NCI-H524 (cell line): ENCODE measurements around the gene MS4A10.
"Not testable (repeated sequence)": the region's sequence is repeated elsewhere in the genome, so short reads cannot be mapped to it uniquely, and the experiment has no call there.

Experiments
- DNase-seq, 2 experiments: peaks; one replicate each; lab custom pipeline; 2025; lab: John Stamatoyannopoulos, UW

MS4A10 gene

GRCh38 chr11:60786811-60787567, 1.9 kb downstream of the MS4A10 start:
- peak in 1 of 2 experiments; percentile 29 for DNase-seq

DNA sequence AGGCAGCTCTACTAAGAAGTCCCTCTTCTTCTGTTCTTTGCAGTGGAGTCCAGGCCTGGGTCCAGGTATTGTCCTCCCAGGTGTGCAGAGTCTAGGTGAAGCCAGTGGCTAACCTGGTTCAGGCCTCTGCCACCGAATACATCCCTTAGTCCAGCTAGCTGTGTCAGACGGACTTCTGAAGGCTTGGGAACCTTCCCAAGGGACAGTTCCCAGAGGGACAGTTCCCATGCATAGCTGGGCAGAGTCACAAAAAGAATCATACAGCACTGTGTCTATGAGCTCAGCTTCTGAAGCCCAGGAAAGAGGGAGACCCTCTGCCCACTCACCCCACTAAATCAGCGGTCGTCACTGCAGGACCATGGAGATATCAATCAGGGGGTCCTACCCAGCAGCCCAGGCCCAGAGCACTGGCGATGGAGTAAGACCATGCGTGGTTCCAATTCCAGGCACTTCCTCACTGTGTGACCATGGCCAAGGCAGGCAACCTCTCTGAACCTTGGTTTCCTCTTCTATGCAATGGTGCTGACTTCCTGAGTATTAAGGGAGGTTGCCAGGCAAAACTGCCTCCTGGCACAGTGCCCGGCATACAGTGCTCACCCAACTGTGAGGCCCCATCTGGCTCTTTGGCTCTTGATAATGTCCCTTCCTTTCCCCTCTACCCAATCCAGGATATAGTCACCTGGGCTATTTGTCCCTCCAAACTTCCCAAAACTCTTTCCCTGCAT, 3.4 kb downstream of the MS4A10 start:
- peak; percentile 38 to 60 for DNase-seq

- DNase-seq, result no peak
These were observed 5.6 kb downstream of the MS4A10 start for GRCh38 chr11:60790726-60791125.

GRCh38 chr11:60791153-60791933, 6.2 kb downstream of the MS4A10 start:
- no peak for DNase-seq

DNA sequence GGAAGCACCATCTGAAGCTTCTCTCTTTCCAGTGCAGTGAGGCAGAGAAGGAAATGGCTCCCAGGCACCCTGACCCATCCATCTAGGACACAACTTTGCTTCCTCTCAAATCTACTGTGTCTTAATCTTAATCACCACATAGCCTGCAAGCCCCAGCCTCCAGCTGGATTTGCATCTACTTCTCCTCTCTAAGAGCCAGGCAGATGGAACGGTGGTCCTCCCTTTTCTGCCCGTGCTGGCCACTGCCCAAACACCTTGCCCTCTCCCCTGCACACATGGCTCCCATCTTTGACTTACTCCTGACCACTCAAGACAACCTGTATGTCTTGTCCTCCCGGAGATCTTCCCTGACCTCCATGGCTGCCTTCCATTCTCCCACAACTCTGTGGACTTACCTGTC, 7.4 kb downstream of the MS4A10 start:
- no peak for DNase-seq

DNA sequence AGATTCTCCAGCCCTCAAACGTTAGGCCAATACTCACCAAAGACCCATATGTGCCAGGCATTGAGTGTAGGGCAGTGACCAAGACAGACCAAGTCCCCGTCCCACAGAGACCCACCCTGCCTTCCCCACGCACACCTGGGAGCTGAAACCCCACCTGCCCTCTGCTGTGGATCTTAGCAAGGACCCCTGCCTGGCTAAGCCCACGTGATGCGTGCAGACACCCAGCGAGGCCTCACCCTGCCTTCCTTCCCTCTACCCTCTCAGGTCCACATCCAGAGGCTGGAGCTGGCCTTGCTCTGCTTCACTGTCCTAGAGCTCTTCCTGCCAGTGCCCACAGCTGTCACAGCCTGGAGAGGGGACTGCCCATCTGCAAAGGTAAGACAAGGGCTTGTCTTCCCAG, 10.2 kb downstream of the MS4A10 start:
- DNase-seq, result no peak

- DNase-seq, result no peak
These were observed 12.9 kb downstream of the MS4A10 start for GRCh38 chr11:60797846-60798630.

- no peak for DNase-seq
These were observed 13.5 kb downstream of the MS4A10 start for GRCh38 chr11:60798631-60799030.

- DNase-seq, result no peak
These were observed 16.1 kb downstream of the MS4A10 start for GRCh38 chr11:60801194-60801593.

- DNase-seq, result no peak
These were observed 18.3 kb downstream of the MS4A10 start for GRCh38 chr11:60803273-60803936.

DNA sequence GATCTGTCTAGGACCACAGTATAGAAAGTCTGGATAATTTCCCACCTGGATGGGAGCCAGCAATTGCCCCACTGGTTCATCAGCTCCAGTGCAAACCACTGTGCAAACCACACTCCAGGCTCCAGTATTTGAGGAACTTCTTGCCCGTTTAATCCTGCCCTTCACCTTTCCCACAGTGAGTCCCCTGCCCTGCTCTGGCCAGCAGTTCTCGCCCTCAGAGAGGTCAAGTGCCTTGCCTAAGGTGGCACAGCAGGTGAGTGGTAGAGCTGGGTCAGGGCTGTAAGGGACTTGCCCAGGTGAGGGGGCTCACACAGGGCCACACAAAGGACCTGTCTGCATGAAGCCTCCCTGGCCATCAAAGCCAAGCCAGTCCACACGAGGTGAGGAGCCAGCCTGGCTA, 24.1 kb downstream of the MS4A10 start:
- no peak for DNase-seq

DNA sequence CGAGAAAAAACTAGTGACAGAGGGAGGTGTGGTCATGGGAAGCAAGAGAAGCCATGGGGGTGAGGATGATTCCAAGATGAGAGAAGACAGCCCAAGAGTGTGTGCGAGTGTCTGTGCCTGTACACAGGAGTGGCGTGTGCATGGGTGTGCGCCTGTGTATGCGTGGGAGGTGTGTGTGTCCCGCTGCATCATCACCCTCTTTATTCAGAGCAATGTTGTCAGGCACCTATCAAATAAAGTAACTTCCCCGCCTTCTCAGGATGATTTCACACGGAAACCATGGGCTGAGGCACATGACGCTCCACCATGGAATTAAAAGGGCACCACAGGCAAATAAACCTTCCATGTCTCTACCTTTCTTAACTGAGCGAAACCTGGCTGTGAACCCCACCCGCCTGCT, 24.6 kb downstream of the MS4A10 start:
- DNase-seq, result no peak

DNA sequence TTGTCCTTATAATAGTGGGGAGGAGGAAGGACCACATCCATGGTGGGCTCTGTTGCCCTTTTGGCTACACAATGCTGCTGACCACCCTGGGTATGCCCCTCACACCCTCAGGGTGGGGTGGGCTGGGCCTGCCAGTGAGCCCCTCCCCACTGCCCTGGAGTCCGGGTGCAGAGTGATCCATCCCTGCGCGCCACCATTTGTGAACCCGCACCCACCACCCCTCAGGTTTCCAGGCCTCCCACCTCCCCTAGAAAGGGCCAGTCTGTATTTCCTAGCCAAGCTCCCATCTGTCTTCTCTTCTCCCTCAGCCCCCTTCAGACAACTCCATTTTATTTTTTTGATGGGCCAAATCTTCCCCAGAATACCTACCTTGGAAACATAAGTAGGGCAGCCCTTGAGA, 25.0 kb downstream of the MS4A10 start:
- no peak for DNase-seq

GRCh38 chr11:60810569-60810968, 25.4 kb downstream of the MS4A10 start:
- no peak for DNase-seq

- no peak for DNase-seq
These were observed 28.2 kb downstream of the MS4A10 start for GRCh38 chr11:60813324-60813723.

DNA sequence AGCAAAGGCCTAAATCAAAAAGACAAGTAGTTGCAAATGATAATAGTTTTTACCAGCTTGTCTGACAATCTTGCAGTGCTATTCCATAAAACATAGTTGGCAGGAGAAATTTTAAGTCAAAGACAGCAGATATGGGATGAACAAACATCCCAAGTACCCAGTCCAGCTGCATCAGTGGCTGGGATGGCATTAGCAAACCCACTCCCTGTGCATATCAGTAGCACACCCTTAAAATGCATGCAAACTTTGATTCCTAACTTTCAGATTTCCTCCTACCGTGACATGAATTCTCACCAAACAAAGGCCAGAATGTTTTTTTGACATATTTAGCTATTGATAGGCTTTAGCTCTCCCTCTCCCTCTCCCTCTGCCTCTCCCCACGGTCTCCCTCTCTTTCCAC, 29.0 kb downstream of the MS4A10 start:
- no peak for DNase-seq

DNA sequence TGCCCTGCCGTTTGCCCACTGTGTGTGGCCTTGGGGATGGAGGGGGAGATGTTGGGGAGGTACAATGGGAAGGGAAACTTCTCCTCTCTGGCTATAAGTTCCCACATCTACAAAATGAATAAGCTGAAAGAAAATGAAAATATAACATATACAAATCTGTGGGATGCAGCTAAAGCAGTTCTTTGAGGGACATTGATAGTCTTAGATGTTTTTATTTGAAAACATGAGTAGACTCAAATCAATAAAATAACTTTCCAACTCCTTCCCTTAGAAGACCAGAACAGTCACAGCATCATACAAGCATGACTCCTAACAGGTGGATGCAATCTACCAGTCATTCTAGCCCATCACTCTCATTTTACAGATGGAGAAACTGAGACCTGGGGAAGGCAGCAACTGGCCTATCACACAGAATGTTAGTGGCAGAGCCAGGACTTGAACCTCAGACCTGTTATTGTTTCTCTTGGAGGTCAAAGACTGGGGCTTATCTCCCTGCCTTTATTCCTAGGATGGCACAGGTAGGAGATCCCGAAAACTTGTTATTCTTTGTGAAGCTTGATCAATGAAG, 31.5 kb downstream of the MS4A10 start:
- DNase-seq, result no peak

GRCh38 chr11:60818057-60818456, 32.9 kb downstream of the MS4A10 start:
- no peak for DNase-seq

- DNase-seq, result no peak
These were observed 36.9 kb downstream of the MS4A10 start for GRCh38 chr11:60821827-60822599.

DNA sequence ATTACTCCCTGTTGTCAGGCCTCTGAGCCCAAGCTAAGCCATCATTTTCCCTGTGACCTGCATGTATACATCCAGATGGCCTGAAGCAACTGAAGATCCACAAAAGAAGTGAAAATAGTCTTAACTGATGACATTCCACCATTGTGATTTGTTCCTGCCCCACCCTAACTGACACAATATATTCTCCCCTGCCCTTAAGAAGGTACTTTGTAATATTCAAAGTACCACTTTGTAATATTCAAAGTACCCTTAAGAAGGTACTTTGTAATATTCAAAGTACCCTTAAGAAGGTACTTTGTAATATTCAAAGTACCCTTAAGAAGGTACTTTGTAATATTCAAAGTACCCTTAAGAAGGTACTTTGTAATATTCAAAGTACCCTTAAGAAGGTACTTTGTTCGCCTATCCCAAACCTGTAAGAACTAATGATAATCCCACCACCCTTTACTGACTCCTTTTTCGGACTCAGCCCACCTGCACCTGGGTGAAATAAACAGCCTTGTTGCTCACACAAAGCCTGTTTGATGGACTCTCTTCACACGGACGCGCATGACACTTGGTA, 38.7 kb downstream of the MS4A10 start:
- DNase-seq, result not testable (repeated sequence)
